Measurements from ENCODE around the gene MCF2L.

Gene MCF2L

GRCh38 chr13:113031465-113031864 is 62.5 kb downstream of the MCF2L start:
- 80% methylated on average over 7 of the region's 7 CpGs for WGBS
- Histone ChIP-seq H3K4me3 (ENCODE audit: low read length) (no peak overlapping the region), H3K27ac (ENCODE audit: low read depth, low read length) (no peak overlapping the region), H3K36me3 (ENCODE audit: insufficient read depth, low read length) (no peaks in the 10 kb centered on the region), H3K27me3 (ENCODE audit: insufficient read depth, low read length) (peaks cover 2% of the 10 kb centered on the region; the same call in 1 of the 2 replicates), H3K4me1 (ENCODE audit: insufficient read depth, low read length) (no peaks in the 10 kb centered on the region), H3K9me3 (ENCODE audit: insufficient read depth, low read depth, low read length) (no peaks in the 10 kb centered on the region), H3K9ac (ENCODE audit: low read depth, low read length) (no peak overlapping the region)

GRCh38 chr13:113032291-113032690 is 63.3 kb downstream of the MCF2L start:
- H3K36me3 ChIP-seq (ENCODE audit: insufficient read depth, low read length) = no peaks in the 10 kb centered on the region
- H3K4me3 ChIP-seq (ENCODE audit: low read length) = no peak overlapping the region
- peaks cover 2% of the 10 kb centered on the region; the same call in 1 of the 2 replicates for H3K27me3 ChIP-seq (ENCODE audit: insufficient read depth, low read length)
- 95% methylated on average over 10 of the region's 10 CpGs for WGBS
- H3K9ac ChIP-seq (ENCODE audit: low read depth, low read length) = no peak overlapping the region
- no peaks in the 10 kb centered on the region for H3K9me3 ChIP-seq (ENCODE audit: insufficient read depth, low read depth, low read length)
- H3K4me1 ChIP-seq (ENCODE audit: insufficient read depth, low read length) = no peaks in the 10 kb centered on the region
- no peak overlapping the region for H3K27ac ChIP-seq (ENCODE audit: low read depth, low read length)

GRCh38 chr13:113033054-113033850 is 64.2 kb downstream of the MCF2L start:
- peaks cover 2% of the 10 kb centered on the region; the same call in 1 of the 2 replicates for H3K27me3 ChIP-seq (ENCODE audit: insufficient read depth, low read length)
- H3K9ac ChIP-seq (ENCODE audit: low read depth, low read length) = no peak overlapping the region
- H3K4me3 ChIP-seq (ENCODE audit: low read length) = no peak overlapping the region
- no peaks in the 10 kb centered on the region; the same call in 1 of the 2 replicates for H3K9me3 ChIP-seq (ENCODE audit: insufficient read depth, low read depth, low read length)
- H3K36me3 ChIP-seq (ENCODE audit: insufficient read depth, low read length) = no peaks in the 10 kb centered on the region
- WGBS = 96% methylated on average over 43 of the region's 43 CpGs
- no peaks in the 10 kb centered on the region for H3K4me1 ChIP-seq (ENCODE audit: insufficient read depth, low read length)
- no peak overlapping the region for H3K27ac ChIP-seq (ENCODE audit: low read depth, low read length)

GRCh38 chr13:113034451-113035212 is 65.6 kb downstream of the MCF2L start:
- Histone ChIP-seq H3K4me1 (ENCODE audit: insufficient read depth, low read length) (no peaks in the 10 kb centered on the region), H3K9ac (ENCODE audit: low read depth, low read length) (no peak overlapping the region), H3K36me3 (ENCODE audit: insufficient read depth, low read length) (no peaks in the 10 kb centered on the region), H3K27me3 (ENCODE audit: insufficient read depth, low read length) (peaks cover 2% of the 10 kb centered on the region; the same call in 1 of the 2 replicates), H3K9me3 (ENCODE audit: insufficient read depth, low read depth, low read length) (no peaks in the 10 kb centered on the region; the same call in 1 of the 2 replicates), H3K4me3 (ENCODE audit: low read length) (no peak overlapping the region), H3K27ac (ENCODE audit: low read depth, low read length) (no peak overlapping the region)
- WGBS = 72% methylated on average over 35 of the region's 35 CpGs

GRCh38 chr13:113035213-113035800 is 66.3 kb downstream of the MCF2L start:
- Histone ChIP-seq H3K27me3 (ENCODE audit: insufficient read depth, low read length) (peaks cover 2% of the 10 kb centered on the region; the same call in 1 of the 2 replicates), H3K9ac (ENCODE audit: low read depth, low read length) (no peak overlapping the region), H3K36me3 (ENCODE audit: insufficient read depth, low read length) (no peaks in the 10 kb centered on the region), H3K27ac (ENCODE audit: low read depth, low read length) (no peak overlapping the region), H3K4me1 (ENCODE audit: insufficient read depth, low read length) (no peaks in the 10 kb centered on the region), H3K9me3 (ENCODE audit: insufficient read depth, low read depth, low read length) (no peaks in the 10 kb centered on the region; the same call in 1 of the 2 replicates), H3K4me3 (ENCODE audit: low read length) (no peak overlapping the region)
- 79% methylated on average over 20 of the region's 20 CpGs for WGBS

- Histone ChIP-seq H3K27ac (ENCODE audit: low read depth, low read length) (no peak overlapping the region), H3K4me1 (ENCODE audit: insufficient read depth, low read length) (no peaks in the 10 kb centered on the region), H3K9ac (ENCODE audit: low read depth, low read length) (no peak overlapping the region), H3K9me3 (ENCODE audit: insufficient read depth, low read depth, low read length) (no peaks in the 10 kb centered on the region; the same call in 1 of the 2 replicates), H3K4me3 (ENCODE audit: low read length) (no peak overlapping the region), H3K27me3 (ENCODE audit: insufficient read depth, low read length) (no peaks in the 10 kb centered on the region), H3K36me3 (ENCODE audit: insufficient read depth, low read length) (no peaks in the 10 kb centered on the region)
- WGBS = 97% methylated on average over 14 of the region's 14 CpGs
Measured at GRCh38 chr13:113036401-113036800, 67.4 kb downstream of the MCF2L start.

GRCh38 chr13:113040031-113040430 is 71.0 kb downstream of the MCF2L start:
- no peaks in the 10 kb centered on the region for H3K27me3 ChIP-seq (ENCODE audit: insufficient read depth, low read length)
- 80% methylated on average over 6 of the region's 8 CpGs for WGBS
- H3K4me3 ChIP-seq (ENCODE audit: low read length) = no peak overlapping the region
- H3K9ac ChIP-seq (ENCODE audit: low read depth, low read length) = no peak overlapping the region
- no peaks in the 10 kb centered on the region for H3K36me3 ChIP-seq (ENCODE audit: insufficient read depth, low read length)
- H3K4me1 ChIP-seq (ENCODE audit: insufficient read depth, low read length) = no peaks in the 10 kb centered on the region
- H3K27ac ChIP-seq (ENCODE audit: low read depth, low read length) = no peak overlapping the region
- H3K9me3 ChIP-seq (ENCODE audit: insufficient read depth, low read depth, low read length) = no peaks in the 10 kb centered on the region; the same call in 1 of the 2 replicates

- Histone ChIP-seq H3K9me3 (ENCODE audit: insufficient read depth, low read depth, low read length) (no peaks in the 10 kb centered on the region; the same call in 1 of the 2 replicates), H3K9ac (ENCODE audit: low read depth, low read length) (no peak overlapping the region), H3K27me3 (ENCODE audit: insufficient read depth, low read length) (no peaks in the 10 kb centered on the region), H3K4me1 (ENCODE audit: insufficient read depth, low read length) (no peaks in the 10 kb centered on the region), H3K4me3 (ENCODE audit: low read length) (no peak overlapping the region), H3K36me3 (ENCODE audit: insufficient read depth, low read length) (no peaks in the 10 kb centered on the region), H3K27ac (ENCODE audit: low read depth, low read length) (no peak overlapping the region)
- WGBS = 93% methylated on average over 13 of the region's 13 CpGs
Measured at GRCh38 chr13:113040597-113041292, 71.7 kb downstream of the MCF2L start.

- WGBS = 90% methylated on average over 11 of the region's 11 CpGs
Measured at GRCh38 chr13:113041293-113041690, 72.3 kb downstream of the MCF2L start.

GRCh38 chr13:113041896-113042295 is 72.9 kb downstream of the MCF2L start:
- Histone ChIP-seq H3K36me3 (ENCODE audit: insufficient read depth, low read length) (peaks cover 4% of the 10 kb centered on the region; the same call in 1 of the 2 replicates), H3K9me3 (ENCODE audit: insufficient read depth, low read depth, low read length) (no peaks in the 10 kb centered on the region; the same call in 1 of the 2 replicates), H3K27ac (ENCODE audit: low read depth, low read length) (no peak overlapping the region), H3K27me3 (ENCODE audit: insufficient read depth, low read length) (no peaks in the 10 kb centered on the region), H3K4me1 (ENCODE audit: insufficient read depth, low read length) (no peaks in the 10 kb centered on the region), H3K9ac (ENCODE audit: low read depth, low read length) (no peak overlapping the region), H3K4me3 (ENCODE audit: low read length) (no peak overlapping the region)
- 88% methylated on average over 15 of the region's 15 CpGs for WGBS

More at GRCh38 chr13:113041293-113041690, 72.3 kb downstream of the MCF2L start:
- no peaks in the 10 kb centered on the region; the same call in 1 of the 2 replicates for H3K9me3 ChIP-seq (ENCODE audit: insufficient read depth, low read depth, low read length)
- H3K36me3 ChIP-seq (ENCODE audit: insufficient read depth, low read length) = no peaks in the 10 kb centered on the region
- no peaks in the 10 kb centered on the region for H3K4me1 ChIP-seq (ENCODE audit: insufficient read depth, low read length)
- H3K27ac ChIP-seq (ENCODE audit: low read depth, low read length) = no peak overlapping the region
- no peak overlapping the region for H3K4me3 ChIP-seq (ENCODE audit: low read length)
- H3K27me3 ChIP-seq (ENCODE audit: insufficient read depth, low read length) = no peaks in the 10 kb centered on the region
- H3K9ac ChIP-seq (ENCODE audit: low read depth, low read length) = no peak overlapping the region
